NCI-H146 treated with DMSO at 0.1 percent for 48 hours (cell line): ENCODE results near the gene PLA2G15.

ENCODE experiments used
- DNase-seq: peaks from one replicate; lab custom pipeline; 2025; ENCODE audit not compliant: unreplicated experiment; lab: John Stamatoyannopoulos, UW

PLA2G15 gene

DNA sequence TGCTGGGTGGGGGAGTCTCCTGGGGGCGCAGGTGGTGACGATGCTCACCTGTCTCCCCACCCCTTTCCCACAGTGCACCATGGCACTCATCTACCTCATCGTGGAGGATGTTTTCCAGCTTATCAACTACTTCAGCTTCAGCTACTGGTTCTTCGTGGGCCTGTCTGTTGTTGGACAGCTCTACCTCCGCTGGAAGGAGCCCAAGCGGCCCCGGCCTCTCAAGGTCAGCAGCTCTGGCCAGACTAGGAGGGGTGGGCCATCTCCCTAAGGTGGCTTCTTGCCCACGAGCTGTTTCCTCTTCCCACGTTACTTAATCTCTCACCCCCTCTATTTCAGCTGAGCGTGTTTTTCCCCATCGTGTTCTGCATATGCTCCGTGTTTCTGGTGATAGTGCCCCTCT lies 51.1 kb downstream of the PLA2G15 start:
- DNase-seq, result no peak

DNA sequence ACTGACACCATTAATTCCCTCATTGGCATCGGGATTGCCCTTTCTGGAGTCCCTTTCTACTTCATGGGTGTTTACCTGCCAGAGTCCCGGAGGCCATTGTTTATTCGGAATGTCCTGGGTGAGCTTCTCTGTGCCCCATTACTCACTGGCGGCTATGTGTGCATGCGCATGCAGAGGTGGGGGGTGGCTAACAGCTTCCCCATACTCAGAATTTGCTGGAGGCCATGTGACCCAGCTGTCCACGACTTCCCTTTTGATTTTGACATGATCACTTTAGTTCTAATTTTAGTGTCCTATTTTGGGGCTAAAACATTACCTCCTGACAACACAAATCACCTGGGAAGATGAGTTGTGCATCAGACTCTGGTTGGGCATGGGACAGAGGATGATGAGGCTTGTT lies 51.5 kb downstream of the PLA2G15 start:
- no peak for DNase-seq

DNA sequence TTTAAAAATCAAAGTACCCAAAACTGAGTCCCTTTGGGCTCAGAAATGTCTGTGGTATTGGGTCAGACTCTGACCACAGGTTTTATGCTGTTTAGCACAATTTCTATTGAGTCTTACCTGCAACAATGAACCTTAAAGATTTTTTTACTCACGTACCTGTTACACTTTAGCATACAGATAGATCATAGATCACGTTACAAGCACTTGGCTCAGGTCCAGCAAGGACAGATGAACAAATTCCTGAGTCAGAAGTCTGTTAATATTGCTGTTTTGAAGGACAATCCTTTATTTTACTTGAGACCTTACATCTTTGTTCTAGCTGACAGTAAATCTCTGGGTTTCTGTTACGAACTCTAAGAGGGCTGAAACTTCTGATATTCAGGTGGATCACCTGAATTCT lies 52.7 kb downstream of the PLA2G15 start:
- DNase-seq, result no peak

DNA sequence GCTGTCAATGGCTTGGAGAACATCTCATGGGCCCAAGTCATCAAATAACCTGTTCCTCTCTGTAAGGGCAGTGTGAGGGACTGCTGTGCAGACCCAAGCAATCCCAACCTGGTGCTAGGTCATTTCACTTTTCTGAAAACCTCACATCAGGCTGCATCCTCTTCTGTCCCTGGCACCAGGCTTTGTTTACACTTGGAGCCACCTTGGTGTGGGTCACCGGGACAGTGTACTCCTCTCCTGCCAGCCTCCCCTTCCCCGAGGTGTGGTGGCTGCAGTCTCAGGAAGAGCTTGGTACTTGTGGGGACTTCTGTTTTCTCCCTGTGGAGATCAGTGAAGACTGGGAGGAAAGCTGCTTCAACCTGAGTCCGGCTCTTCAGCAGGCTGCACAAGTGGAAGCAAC lies 53.1 kb downstream of the PLA2G15 start:
- no peak for DNase-seq

GRCh38 chr16:68298907-68299561 lies 53.9 kb downstream of the PLA2G15 start:
- DNase-seq, result no peak

DNA sequence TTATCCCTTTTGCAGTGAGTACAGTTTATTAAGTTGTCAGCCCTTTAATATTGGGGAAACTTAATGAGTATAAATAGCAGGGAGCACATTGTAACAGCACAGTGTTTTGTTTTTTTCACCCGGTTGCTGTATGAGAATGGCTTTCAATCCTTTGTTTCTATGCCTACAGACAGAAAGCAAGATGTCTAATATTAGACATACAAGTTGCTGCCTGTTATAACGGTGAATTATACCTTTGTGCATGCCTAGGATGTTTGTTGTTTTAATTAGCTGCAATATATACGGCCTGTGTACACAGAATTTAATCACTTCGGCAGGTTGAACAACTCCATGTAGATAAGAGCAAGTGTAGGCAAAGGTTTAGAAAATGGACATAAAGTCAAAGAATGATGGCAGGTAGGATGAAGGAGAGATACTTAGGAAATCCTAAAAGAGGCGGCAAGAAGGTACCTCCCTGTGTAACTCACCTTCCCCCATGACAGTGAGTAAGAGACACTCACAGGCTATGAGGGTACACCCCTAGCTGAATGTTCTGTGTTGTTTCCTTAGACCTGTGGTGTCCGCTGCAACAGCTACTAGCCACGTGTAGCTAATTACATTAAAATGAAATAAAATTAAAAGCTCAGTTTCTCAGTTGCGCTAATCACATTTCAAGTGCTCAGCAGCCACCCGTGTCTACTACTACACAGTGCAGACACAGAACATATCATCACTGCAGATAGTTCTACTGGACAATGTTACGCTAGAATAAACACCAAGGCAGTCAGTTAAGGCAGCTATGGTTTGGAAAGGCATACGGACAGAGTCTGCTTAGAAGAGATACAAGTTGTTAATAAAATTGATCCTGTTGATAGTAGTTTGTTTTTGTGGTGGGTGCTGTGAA lies 54.6 kb downstream of the PLA2G15 start:
- no peak for DNase-seq

- DNase-seq, result no peak
Measured at GRCh38 chr16:68300734-68301459, 55.7 kb downstream of the PLA2G15 start.

DNA sequence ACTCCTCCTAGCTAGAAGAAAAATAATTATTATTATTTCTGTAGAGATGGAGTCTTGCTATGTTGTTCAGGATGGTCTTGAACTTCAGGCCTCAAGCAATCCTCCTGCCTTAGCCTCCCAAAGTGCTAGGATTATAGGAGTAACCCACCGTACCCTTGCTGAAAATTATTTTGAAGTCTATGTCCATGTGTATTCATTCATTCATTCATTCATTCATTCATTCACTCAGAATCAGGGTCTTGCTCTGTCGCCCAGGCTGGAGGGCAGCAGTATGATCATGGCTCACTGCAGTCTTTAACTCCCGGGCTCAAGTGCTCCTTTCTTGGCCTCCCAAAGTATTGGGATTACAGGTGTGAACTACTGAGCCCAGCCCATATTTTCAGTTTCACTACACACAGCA lies 61.5 kb downstream of the PLA2G15 start:
- no peak for DNase-seq

- DNase-seq, result no peak
Measured at GRCh38 chr16:68309799-68310198, 64.6 kb downstream of the PLA2G15 start.

DNA sequence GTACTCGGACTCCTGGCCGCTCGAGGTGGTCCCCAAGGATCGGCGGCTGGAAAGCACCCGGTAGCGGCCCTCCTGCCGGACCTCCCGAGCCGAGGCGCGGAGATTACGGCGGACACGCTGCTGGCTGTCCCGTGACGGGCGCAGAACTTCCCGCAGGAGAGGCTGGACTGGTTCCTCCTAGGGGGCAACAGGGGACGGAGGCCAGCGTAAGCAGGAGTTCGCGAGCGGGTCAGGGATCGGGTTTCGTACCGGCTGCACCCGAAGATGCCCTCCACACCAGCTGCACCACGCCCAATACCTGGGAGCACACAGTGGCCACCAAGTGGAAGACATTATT lies 65.2 kb downstream of the PLA2G15 start:
- DNase-seq, result no peak
